A549 (cell line): ENCODE measurements around the gene RRH. TPM values are rescaled to one million over a fixed set of nuclear protein-coding genes. Genes with fewer than 3 reads are reported as not detected.
A peak's percentile ranks its signal among the peaks of the same experiment; 100 is the strongest.

Source experiments
- ATAC-seq, 2 experiments: fragments of 200-7000 bp in 1 of 2; fragments of >200 bp in 1 of 2; cut with Nextera tagmentation in 1 of 2; cut with Tn5 transposase in 1 of 2; 3 replicates each; pipeline versions ENCODE4 v1.8.0 to v1.9.1; 2018 to 2020; ENCODE audit warnings: mild to moderate bottlenecking in 1 of 2, moderate library complexity in 1 of 2
- CTCF ChIA-PET: fragments of 300-600 bp; sonication (Branson Sonifier 250); formaldehyde crosslinking; extraction: SDS; loops from one replicate; lab custom pipeline; 2021; ENCODE audit warnings: antibody characterized with exemption, inconsistent platforms; lab: Yijun Ruan, JAX
- POLR2A ChIA-PET: fragments of 350-600 bp; formaldehyde crosslinking; extraction: SDS; loops from one replicate; lab custom pipeline; 2021; ENCODE audit warnings: antibody characterized with exemption, inconsistent platforms; lab: Yijun Ruan, JAX
- DNase-seq, 2 experiments: peaks; one replicate each; pipeline versions ENCODE4 v3.0.0 to v3.0.0-alpha.2; 2011 to 2016; ENCODE audit warnings: low read depth in 1 of 2, low spot score in 1 of 2
- FAIRE-seq: peaks from 2 replicates; lab custom pipeline; 2011; peaks lifted over from hg19 to GRCh38; lab: Jason Lieb, UNC
- H3K27ac ChIP-seq, 2 experiments: fragments of >200 bp; sonication (Bioruptor Twin); formaldehyde crosslinking; 3 replicates each; pipeline ENCODE4 v1.5.1; 2016 to 2017
- H3K4me1 ChIP-seq: fragments of >200 bp; sonication (Bioruptor Twin); formaldehyde crosslinking; 3 replicates; pipeline ENCODE4 v1.6.1; 2016
- H3K4me2 ChIP-seq: fragments of >200 bp; sonication (Bioruptor Twin); formaldehyde crosslinking; 3 replicates; pipeline ENCODE4 v1.6.1; 2016
- H3K4me3 ChIP-seq: fragments of >200 bp; sonication (Bioruptor Twin); formaldehyde crosslinking; 3 replicates; pipeline ENCODE4 v1.5.1; 2016
- H3K9me3 ChIP-seq: fragments of >200 bp; sonication (Bioruptor Twin); formaldehyde crosslinking; 3 replicates; pipeline ENCODE4 v1.6.1; 2016
- ATOH8 ChIP-seq: fragments of 250-450 bp; sonication (Bioruptor Pico); IDR thresholded peaks from 2 replicates; pipeline ENCODE4 v1.5.0; 2020; ENCODE audit warnings: low read depth, mild to moderate bottlenecking, moderate library complexity
- BHLHE40 ChIP-seq: IDR thresholded peaks from 2 replicates; pipeline ENCODE4 v1.6.1; 2012; ENCODE audit warnings: low read depth, low read length, inconsistent platforms
- CHD2 ChIP-seq: fragments of 150-350 bp; IDR thresholded peaks from 2 replicates; pipeline ENCODE4 v1.6.1; 2014; ENCODE audit warnings: low read length; ENCODE audit not compliant: partially characterized antibody
- EHMT2 ChIP-seq: fragments of 200-600 bp; sonication (generic); IDR thresholded peaks from 2 replicates; pipeline ENCODE4 v1.6.1; 2016; ENCODE audit warnings: antibody characterized with exemption, low read depth, mild to moderate bottlenecking, moderate library complexity
- EP300 ChIP-seq, 2 experiments: fragments of >200 bp; sonication (Bioruptor Twin); formaldehyde crosslinking; IDR thresholded peaks; 2 replicates in 1 of 2; 3 replicates in 1 of 2; pipeline ENCODE4 v1.6.1; 2016 to 2017
- FOSL2 ChIP-seq, 2 experiments: fragments of 450-650 bp in 1 of 2; fragments of >200 bp in 1 of 2; sonication (Bioruptor Twin) in 1 of 2; formaldehyde crosslinking; IDR thresholded peaks; 2 replicates each; pipeline versions ENCODE4 v1.5.0 to v1.6.1; 2016 to 2020; ENCODE audit warnings: mild to moderate bottlenecking in 1 of 2, moderate library complexity in 1 of 2
- HES2 ChIP-seq: fragments of >200 bp; sonication (Bioruptor Twin); formaldehyde crosslinking; IDR thresholded peaks from 2 replicates; pipeline ENCODE4 v1.6.1; 2016
- HOXB5 ChIP-seq: fragments of 250-450 bp; sonication (Bioruptor Pico); IDR thresholded peaks from 2 replicates; pipeline ENCODE4 v1.5.0; 2020; ENCODE audit warnings: mild to moderate bottlenecking, moderate library complexity
- JUN ChIP-seq, 2 experiments: fragments of >200 bp; sonication (Bioruptor Twin); formaldehyde crosslinking; IDR thresholded peaks; 2 replicates in 1 of 2; 3 replicates in 1 of 2; pipeline ENCODE4 v1.6.1; 2016 to 2017
- JUNB ChIP-seq: fragments of >200 bp; sonication (Bioruptor Twin); formaldehyde crosslinking; IDR thresholded peaks from 2 replicates; pipeline ENCODE4 v1.6.1; 2016
- KDM1A ChIP-seq: fragments of 200-600 bp; sonication (generic); IDR thresholded peaks from 2 replicates; pipeline ENCODE4 v1.6.1; 2016; ENCODE audit warnings: low read depth, mild to moderate bottlenecking
- MAFK ChIP-seq: fragments of 450-650 bp; IDR thresholded peaks from 2 replicates; pipeline ENCODE4 v1.6.1; 2014; ENCODE audit not compliant: partially characterized antibody
- MYC ChIP-seq: IDR thresholded peaks from 2 replicates; pipeline ENCODE4 v1.6.1; 2012; ENCODE audit warnings: mild to moderate bottlenecking, inconsistent platforms, low read length, improper control_type of control experiment, borderline replicate concordance
- PBX3 ChIP-seq: IDR thresholded peaks from 2 replicates; pipeline ENCODE4 v1.6.1; 2012
- PHF8 ChIP-seq: fragments of 200-600 bp; sonication (generic); IDR thresholded peaks from 2 replicates; pipeline ENCODE4 v1.6.1; 2016; ENCODE audit warnings: low read depth, mild to moderate bottlenecking, antibody characterized with exemption, moderate library complexity, borderline replicate concordance
- POLR2A ChIP-seq: IDR thresholded peaks from 2 replicates; pipeline ENCODE4 v1.6.1; 2012; ENCODE audit warnings: mild to moderate bottlenecking, low read length
- REST ChIP-seq: fragments of 200-600 bp; sonication (generic); IDR thresholded peaks from 2 replicates; pipeline ENCODE4 v1.6.1; 2016; ENCODE audit warnings: antibody characterized with exemption, mild to moderate bottlenecking, moderate library complexity
- RNF2 ChIP-seq: fragments of 200-600 bp; sonication (generic); IDR thresholded peaks from 2 replicates; pipeline ENCODE4 v1.6.1; 2016; ENCODE audit warnings: low read depth, mild to moderate bottlenecking, antibody characterized with exemption, moderate library complexity, borderline replicate concordance
- SMC3 ChIP-seq: fragments of >200 bp; sonication (Bioruptor Twin); formaldehyde crosslinking; IDR thresholded peaks from 3 replicates; pipeline ENCODE4 v1.6.1; 2018; ENCODE audit warnings: inconsistent platforms
- TP53 ChIP-seq: fragments of 250-450 bp; sonication (Bioruptor Pico); IDR thresholded peaks from 2 replicates; pipeline ENCODE4 v1.5.0; 2021; ENCODE audit warnings: mild to moderate bottlenecking, moderate library complexity
- ZNF302 ChIP-seq: fragments of 250-450 bp; sonication (Bioruptor Pico); IDR thresholded peaks from 2 replicates; pipeline ENCODE4 v1.9.0; 2021; ENCODE audit warnings: inconsistent platforms, mild to moderate bottlenecking, moderate library complexity
- WGBS: methylation state at CpG from one replicate; pipeline ENCODE4 v1.1.6; 2017; ENCODE audit errors: missing lambda C conversion rate; 5-methylcytosine and 5-hydroxymethylcytosine counted together
- polyA plus RNA-seq, 4 experiments: library from polyadenylated mRNA; depleted of rRNA in 3 of 4; stranded (reverse); fragments of >200 nt; fragmentation: RNase III in 1 of 4; extraction: RNeasy Plus Mini Kit Qiagen cat#74134 plus additional on column Dnase treatment in 1 of 4; gene quantifications; 2 replicates in 3 of 4; 3 replicates in 1 of 4; pipeline ENCODE4 v1.2.3, GENCODE V29; 2011 to 2017

The RRH gene
- polyA plus RNA-seq, 2 of the 4 experiments (the other 2 are of a cell fraction), result 0.10 to 0.18 TPM

- CTCF ChIA-PET, result no interaction called here
Observed at GRCh38 chr4:109798866-109799265, 28.9 kb upstream of the RRH start.

DNA sequence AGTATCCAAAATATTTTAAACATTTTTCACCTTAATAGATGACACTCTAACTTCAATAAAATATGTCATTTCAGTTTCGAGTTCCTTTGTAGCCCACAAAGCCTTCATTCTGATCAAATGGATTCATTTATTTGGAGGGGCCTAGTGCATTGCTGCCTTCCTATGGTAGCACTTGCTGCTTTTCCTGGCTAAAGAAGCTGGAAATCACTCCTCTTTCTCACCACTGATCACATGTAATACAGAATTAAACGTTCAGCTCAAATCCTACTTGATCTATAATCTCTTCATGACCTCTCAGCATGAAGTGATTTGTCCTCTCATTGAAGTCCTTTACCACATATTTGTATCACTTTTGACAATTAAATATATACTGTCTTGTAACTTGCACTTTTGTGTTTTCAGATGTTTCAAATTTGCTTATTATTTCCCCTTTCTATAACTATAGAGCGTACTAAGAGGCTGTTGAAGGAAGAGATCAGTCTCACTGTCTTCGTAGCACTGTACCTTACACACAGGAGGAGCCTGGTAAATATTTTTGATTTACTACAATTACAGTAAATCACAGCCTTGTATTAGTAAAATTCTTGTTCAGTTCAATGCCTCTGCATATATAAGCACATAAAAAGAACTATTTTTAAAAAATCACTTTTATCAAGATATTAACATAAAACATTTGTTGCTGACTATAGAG is 26.5 kb upstream of the RRH start:
- DNase-seq (no peak), FAIRE-seq (no peak), ATAC-seq (no peak)
- ChIA-PET POLR2A (no interaction called here), CTCF (interaction anchor here (0.6 to 1.3 kb wide), 2 partner anchors 379 to 701 kb away, joined by 3 read pairs; no protein-coding TSS in a partner anchor)
- no peaks in the 10 kb centered on the region for H3K9me3 ChIP-seq
- no peak overlapping the region for H3K27ac ChIP-seq
- 45% methylated on average over 4 of the region's 4 CpGs for WGBS
- H3K4me1 ChIP-seq, result no peaks in the 10 kb centered on the region
- no peak overlapping the region for H3K4me3 ChIP-seq
- H3K4me2 ChIP-seq, result peak overlapping the region; percentile 52; the same call in 2 of the 3 replicates
- no peak for TF ChIP-seq TP53 (CRISPR knock-in tag)
- TF ChIP-seq EHMT2, result no peak
- TF ChIP-seq POLR2A, result no peak
- TF ChIP-seq REST, result no peak
- no peak for TF ChIP-seq BHLHE40
- no peak for TF ChIP-seq JUNB
- no peak for TF ChIP-seq HOXB5 (CRISPR knock-in tag)
- no peak for TF ChIP-seq CHD2
- no peak for TF ChIP-seq MYC
- TF ChIP-seq KDM1A, result no peak
- TF ChIP-seq PHF8, result no peak
- no peak for TF ChIP-seq EP300 (IDR thresholded peaks at IDR 0.05)
- no peak for TF ChIP-seq PBX3

More at GRCh38 chr4:109798866-109799265, 28.9 kb upstream of the RRH start:
- Histone ChIP-seq H3K4me2 (no peak overlapping the region), H3K4me1 (no peaks in the 10 kb centered on the region), H3K4me3 (no peak overlapping the region), H3K9me3 (no peaks in the 10 kb centered on the region), H3K27ac (no peak overlapping the region)
- DNase-seq (no peak), FAIRE-seq (no peak), ATAC-seq (peak; percentile 50 to 68; a peak in 3 of 6 replicates)
- POLR2A ChIA-PET, result no interaction called here
- no peak for TF ChIP-seq ATOH8 (CRISPR knock-in tag)
- TF ChIP-seq MAFK, result no peak
- TF ChIP-seq EP300 (IDR thresholded peaks at IDR 0.05), result no peak

- WGBS, result 59% methylated on average over 2 of the region's 2 CpGs
- Histone ChIP-seq H3K4me2 (peak within 1 kb of the TSS; percentile 52), H3K9me3 (no peaks in the 10 kb centered on the region), H3K4me3 (no peak within 1 kb of the TSS), H3K27ac (no peak within 1 kb of the TSS), H3K4me1 (no peaks in the 10 kb centered on the region)
- CTCF ChIA-PET, result interaction anchor here (0.6 to 1.3 kb wide), 2 partner anchors 380 to 701 kb away, joined by 3 read pairs; no protein-coding TSS in a partner anchor
- POLR2A ChIA-PET, result no interaction called here
- TF ChIP-seq FOSL2 (IDR thresholded peaks at IDR 0.05) (no peak), FOSL2 (CRISPR knock-in tag; IDR thresholded peaks at IDR 0.05) (no peak), SMC3 (no peak), ZNF302 (CRISPR knock-in tag) (no peak), PBX3 (no peak), RNF2 (no peak), HES2 (no peak), JUN (IDR thresholded peaks at IDR 0.05) (no peak), REST (no peak)
- FAIRE-seq (no peak), ATAC-seq (no peak), DNase-seq (no peak)
Observed at GRCh38 chr4:109801895-109802319, 25.9 kb upstream of the RRH start, which contains the start of gene CFI. CFI (minus strand) TSS chr4:109801999; CDS start chr4:109801971, 28 bp downstream.
